Measurements from ENCODE around the gene GAS6.

The GAS6 gene

GRCh38 chr13:113906571-113906970 lies 42.7 kb upstream of the GAS6 start:
- TF ChIP-seq INSM2 (tag by site-specific recombination; IDR thresholded peaks at IDR 0.05), result no peak
- no peak for TF ChIP-seq PRDM2 (tag by site-specific recombination; IDR thresholded peaks at IDR 0.05; ENCODE audit: borderline replicate concordance)
- no peak for TF ChIP-seq ZNF677 (tag by site-specific recombination; IDR thresholded peaks at IDR 0.05)
- TF ChIP-seq ZNF660 (tag by site-specific recombination; IDR thresholded peaks at IDR 0.05), result no peak
- ChIA-PET CTCF (no interaction called here), POLR2A (no interaction called here)
- Histone ChIP-seq H3K4me1 (ENCODE audit: control insufficient read depth, insufficient read depth, low read length) (peaks cover 6% of the 10 kb centered on the region; the same call in 1 of the 2 replicates), H3K4me3 (ENCODE audit: low read depth, low read length) (no peak overlapping the region), H3K9me3 (ENCODE audit: control insufficient read depth, insufficient read depth, low read depth, low read length) (no peaks in the 10 kb centered on the region), H3K27ac (ENCODE audit: extremely low read depth, low read depth, low read length) (no peak overlapping the region), H3K36me3 (ENCODE audit: control insufficient read depth in 2 of 2, insufficient read depth in 1 of 2, low read length in 2 of 2) (no peaks in the 10 kb centered on the region)

GRCh38 chr13:113905942-113906341 lies 42.1 kb upstream of the GAS6 start:
- H3K4me1 ChIP-seq (ENCODE audit: control insufficient read depth, insufficient read depth, low read length), result peaks cover 6% of the 10 kb centered on the region; the same call in 1 of the 2 replicates
- ChIA-PET POLR2A (no interaction called here), CTCF (no interaction called here)
- TF ChIP-seq KLF8 (tag by site-specific recombination; IDR thresholded peaks at IDR 0.05), result no peak
- TF ChIP-seq MYNN (tag by site-specific recombination; IDR thresholded peaks at IDR 0.05; ENCODE audit: borderline replicate concordance), result no peak
- no peak for TF ChIP-seq ZNF280C (tag by site-specific recombination; IDR thresholded peaks at IDR 0.05)
- TF ChIP-seq ZNF701 (tag by site-specific recombination; IDR thresholded peaks at IDR 0.05), result no peak
- no peak for TF ChIP-seq ZNF146 (tag by site-specific recombination; IDR thresholded peaks at IDR 0.05)
- TF ChIP-seq SP3 (tag by site-specific recombination; IDR thresholded peaks at IDR 0.05), result no peak
- TF ChIP-seq ZNF501 (tag by site-specific recombination; IDR thresholded peaks at IDR 0.05), result no peak
- TF ChIP-seq ZBTB21 (tag by site-specific recombination; IDR thresholded peaks at IDR 0.05), result no peak
- TF ChIP-seq PRDM2 (tag by site-specific recombination; IDR thresholded peaks at IDR 0.05; ENCODE audit: borderline replicate concordance), result no peak
- no peak for TF ChIP-seq ZNF133 (tag by site-specific recombination; IDR thresholded peaks at IDR 0.05)
- H3K4me3 ChIP-seq (ENCODE audit: low read depth, low read length), result no peak overlapping the region
- H3K27ac ChIP-seq (ENCODE audit: extremely low read depth, low read depth, low read length), result no peak overlapping the region
- H3K9me3 ChIP-seq (ENCODE audit: control insufficient read depth, insufficient read depth, low read depth, low read length), result no peaks in the 10 kb centered on the region
- H3K36me3 ChIP-seq (ENCODE audit: control insufficient read depth in 2 of 2, insufficient read depth in 1 of 2, low read length in 2 of 2), result no peaks in the 10 kb centered on the region

Measured in HEK293 (cell line).